PFSK-1 (cell line): ENCODE results near the gene NEB.

Source experiments
- POLR2AphosphoS5 ChIP-seq: IDR thresholded peaks from 2 replicates; pipeline ENCODE4 v1.6.1; 2012; ENCODE audit warnings: low read depth, mild to moderate bottlenecking, control low read depth, low read length, moderate library complexity
- TF ChIP-seq, protein P1 (sequence below), 2 experiments: IDR thresholded peaks; 2 replicates each; pipeline versions ENCODE4 v1.6.1 to v1.8.0; 2011 to 2012; ENCODE audit warnings: low read depth in 2 of 2, low read length in 2 of 2, control low read depth in 1 of 2, inconsistent platforms in 1 of 2, mild to moderate bottlenecking in 1 of 2, moderate library complexity in 1 of 2; ENCODE audit not compliant: insufficient read depth in 1 of 2

- TF ChIP-seq, protein P1, sequence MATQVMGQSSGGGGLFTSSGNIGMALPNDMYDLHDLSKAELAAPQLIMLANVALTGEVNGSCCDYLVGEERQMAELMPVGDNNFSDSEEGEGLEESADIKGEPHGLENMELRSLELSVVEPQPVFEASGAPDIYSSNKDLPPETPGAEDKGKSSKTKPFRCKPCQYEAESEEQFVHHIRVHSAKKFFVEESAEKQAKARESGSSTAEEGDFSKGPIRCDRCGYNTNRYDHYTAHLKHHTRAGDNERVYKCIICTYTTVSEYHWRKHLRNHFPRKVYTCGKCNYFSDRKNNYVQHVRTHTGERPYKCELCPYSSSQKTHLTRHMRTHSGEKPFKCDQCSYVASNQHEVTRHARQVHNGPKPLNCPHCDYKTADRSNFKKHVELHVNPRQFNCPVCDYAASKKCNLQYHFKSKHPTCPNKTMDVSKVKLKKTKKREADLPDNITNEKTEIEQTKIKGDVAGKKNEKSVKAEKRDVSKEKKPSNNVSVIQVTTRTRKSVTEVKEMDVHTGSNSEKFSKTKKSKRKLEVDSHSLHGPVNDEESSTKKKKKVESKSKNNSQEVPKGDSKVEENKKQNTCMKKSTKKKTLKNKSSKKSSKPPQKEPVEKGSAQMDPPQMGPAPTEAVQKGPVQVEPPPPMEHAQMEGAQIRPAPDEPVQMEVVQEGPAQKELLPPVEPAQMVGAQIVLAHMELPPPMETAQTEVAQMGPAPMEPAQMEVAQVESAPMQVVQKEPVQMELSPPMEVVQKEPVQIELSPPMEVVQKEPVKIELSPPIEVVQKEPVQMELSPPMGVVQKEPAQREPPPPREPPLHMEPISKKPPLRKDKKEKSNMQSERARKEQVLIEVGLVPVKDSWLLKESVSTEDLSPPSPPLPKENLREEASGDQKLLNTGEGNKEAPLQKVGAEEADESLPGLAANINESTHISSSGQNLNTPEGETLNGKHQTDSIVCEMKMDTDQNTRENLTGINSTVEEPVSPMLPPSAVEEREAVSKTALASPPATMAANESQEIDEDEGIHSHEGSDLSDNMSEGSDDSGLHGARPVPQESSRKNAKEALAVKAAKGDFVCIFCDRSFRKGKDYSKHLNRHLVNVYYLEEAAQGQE (IDR thresholded peaks at IDR 0.05; ENCODE audit: insufficient read depth in 1 of 2, low read depth in 2 of 2, low read length in 2 of 2), result no peak
- TF ChIP-seq POLR2AphosphoS5, result no peak
Measured at GRCh38 chr2:151661625-151662024, 72.7 kb downstream of the NEB start.
